ENCODE measurements around the gene INSL3. TPM values are rescaled to one million over a fixed set of nuclear protein-coding genes. Genes with fewer than 3 reads are reported as not detected.

The INSL3 gene
- total and polyA plus RNA-seq, 11 donors: 0.56 TPM; not detected in 10

GRCh38 chr19:17772172-17772571 lies 49.1 kb downstream of the INSL3 start:
- WGBS, 4 donors: 92 to 96% (median 95%) methylated on average over 4 of the region's 4 CpGs

GRCh38 chr19:17770613-17771012 lies 50.7 kb downstream of the INSL3 start:
- TF ChIP-seq CTCF (IDR thresholded peaks at IDR 0.05): no peak
- H3K36me3 ChIP-seq: peaks cover 0 to 4% (median 0%) of the 10 kb centered on the region in 9 donors
- intact Hi-C loops (cut with DNase I): loop anchor here in 4 of 10 donors (10.0 kb wide), 3 partner anchors 156 to 316 kb away; no protein-coding TSS in a partner anchor
- H3K9me3 ChIP-seq: no peaks in the 10 kb centered on the region
- H3K27me3 ChIP-seq: peaks cover 0 to 14% (median 0%) of the 10 kb centered on the region in 9 donors
- peaks cover 0 to 7% (median 5%) of the 10 kb centered on the region in 12 donors for H3K4me1 ChIP-seq
- H3K27ac ChIP-seq: no peak overlapping the region
- no peak for ATAC-seq
- 72 to 81% (median 74%) methylated on average over 13 of the region's 13 CpGs for WGBS, 4 donors
- no peak overlapping the region for H3K4me3 ChIP-seq
- no peak for DNase-seq

More at GRCh38 chr19:17772172-17772571, 49.1 kb downstream of the INSL3 start:
- H3K4me1 ChIP-seq: no peaks in the 10 kb centered on the region
- intact Hi-C loops (cut with DNase I): loop anchor here in 4 of 10 donors (10.0 kb wide), 3 partner anchors 157 to 317 kb away; no protein-coding TSS in a partner anchor
- no peaks in the 10 kb centered on the region for H3K9me3 ChIP-seq
- H3K27ac ChIP-seq: no peak overlapping the region
- H3K27me3 ChIP-seq: peaks cover 0 to 28% (median 0%) of the 10 kb centered on the region in 9 donors
- DNase-seq: no peak
- no peaks in the 10 kb centered on the region for H3K36me3 ChIP-seq
- TF ChIP-seq CTCF (IDR thresholded peaks at IDR 0.05) (no peak), POLR2A (IDR thresholded peaks at IDR 0.05) (no peak)
- no peak overlapping the region for H3K4me3 ChIP-seq
- ATAC-seq: no peak

- WGBS, 4 donors: 25 to 49% (median 36%) methylated on average over 1 of the region's 1 CpG
- ATAC-seq (no peak), DNase-seq (no peak)
- Histone ChIP-seq H3K36me3 (peaks cover 0 to 9% (median 0%) of the 10 kb centered on the region in 9 donors), H3K9me3 (no peaks in the 10 kb centered on the region), H3K27ac (no peak overlapping the region), H3K4me3 (no peak overlapping the region), H3K4me1 (peaks cover 0 to 13% (median 6%) of the 10 kb centered on the region in 12 donors), H3K27me3 (no peaks in the 10 kb centered on the region)
- no peak for TF ChIP-seq CTCF (IDR thresholded peaks at IDR 0.05)
- TF ChIP-seq POLR2A (IDR thresholded peaks at IDR 0.05): no peak
- intact Hi-C loops (cut with DNase I): loop anchor here (2.0 to 10.0 kb wide), 9 partner anchors 60 to 313 kb away; no protein-coding TSS in a partner anchor
Measured at GRCh38 chr19:17767559-17767958, 53.8 kb downstream of the INSL3 start.

- intact Hi-C loops (cut with DNase I): loop anchor here (1.0 to 10.0 kb wide), 10 partner anchors 59 to 312 kb away; no protein-coding TSS in a partner anchor
- peaks cover 0 to 13% (median 6%) of the 10 kb centered on the region in 12 donors for H3K4me1 ChIP-seq
- peak; percentile 77 to 90 (median 79) for TF ChIP-seq CTCF (IDR thresholded peaks at IDR 0.05)
- TF ChIP-seq POLR2A (IDR thresholded peaks at IDR 0.05): no peak
- DNase-seq (peak; percentile 71 to 91 (median 80)), ATAC-seq (peak; percentile 32 to 92 (median 85))
- H3K36me3 ChIP-seq: peaks cover 0 to 9% (median 0%) of the 10 kb centered on the region in 9 donors
- WGBS, 4 donors: 5 to 13% (median 10%) methylated on average over 22 to 29 of the region's 29 CpGs
- no peaks in the 10 kb centered on the region for H3K27me3 ChIP-seq
- H3K9me3 ChIP-seq: no peaks in the 10 kb centered on the region
- H3K27ac ChIP-seq: no peak overlapping the region
- peak overlapping the region in 5 of 12 donors; percentile 7 to 30 (median 25) for H3K4me3 ChIP-seq
Measured at GRCh38 chr19:17766543-17767131, 54.7 kb downstream of the INSL3 start.

Other genes with a start within 250 kb of the INSL3 start
- gene UNC13A, start 133.2 kb downstream of the INSL3 start, total RNA-seq: 1 to 10 TPM in 1 of 9 donors, under 1 TPM in 7, not detected in 1; 0.02 to 1.1 (median 0.09) TPM
- under 1 TPM; 0.04 to 0.19 TPM for gene UNC13A, start 133.2 kb downstream of the INSL3 start, polyA plus RNA-seq
- gene MAP1S, start 102.0 kb downstream of the INSL3 start, total RNA-seq: 10 to 100 TPM; 19.5 to 47.9 (median 24.1) TPM
- 10 to 100 TPM; 17.1 to 20.0 TPM for gene MAP1S, start 102.0 kb downstream of the INSL3 start, polyA plus RNA-seq
- gene FCHO1, start 70.0 kb downstream of the INSL3 start, total RNA-seq: 1 to 10 TPM in 4 of 9 donors, under 1 TPM in 5; 0.29 to 3.3 (median 0.77) TPM
- gene FCHO1, start 70.0 kb downstream of the INSL3 start, polyA plus RNA-seq: under 1 TPM; 0.34 to 0.49 TPM
- not detected for gene B3GNT3, start 26.4 kb downstream of the INSL3 start, total RNA-seq
- not detected for gene B3GNT3, start 26.4 kb downstream of the INSL3 start, polyA plus RNA-seq
- gene JAK3, start 26.5 kb upstream of the INSL3 start, total RNA-seq: 10 to 100 TPM in 1 of 9 donors, 1 to 10 TPM in 7, under 1 TPM in 1; 0.77 to 29.2 (median 1.8) TPM
- gene JAK3, start 26.5 kb upstream of the INSL3 start, polyA plus RNA-seq: 1 to 10 TPM in 1 of 2 donors, under 1 TPM in 1; 0.99 to 1.1 TPM
- gene RPL18A, start 38.4 kb upstream of the INSL3 start, total RNA-seq: 1,000 to 10,000 TPM in 2 of 9 donors, 100 to 1,000 TPM in 7; 566 to 1,124 (median 752) TPM
- gene RPL18A, start 38.4 kb upstream of the INSL3 start, polyA plus RNA-seq: 1,000 to 10,000 TPM in 1 of 2 donors, 100 to 1,000 TPM in 1; 787 to 2,031 TPM
- gene SLC5A5, start 50.4 kb upstream of the INSL3 start, total RNA-seq: not detected
- not detected for gene SLC5A5, start 50.4 kb upstream of the INSL3 start, polyA plus RNA-seq
- gene CCDC124, start 111.5 kb upstream of the INSL3 start, total RNA-seq: 100 to 1,000 TPM in 1 of 9 donors, 10 to 100 TPM in 8; 45.4 to 115 (median 66.1) TPM
- 100 to 1,000 TPM; 157 to 195 TPM for gene CCDC124, start 111.5 kb upstream of the INSL3 start, polyA plus RNA-seq
- under 1 TPM in 2 of 9 donors, not detected in 7; 0.07 to 0.27 TPM for gene KCNN1, start 145.6 kb upstream of the INSL3 start, total RNA-seq
- under 1 TPM; 0.03 to 0.08 TPM for gene KCNN1, start 145.6 kb upstream of the INSL3 start, polyA plus RNA-seq
- 10 to 100 TPM in 4 of 9 donors, 1 to 10 TPM in 5; 5.8 to 35.5 (median 9.9) TPM for gene ARRDC2, start 186.7 kb upstream of the INSL3 start, total RNA-seq
- gene ARRDC2, start 186.7 kb upstream of the INSL3 start, polyA plus RNA-seq: 10 to 100 TPM; 14.9 to 26.1 TPM